ENCODE results near the gene KCNG4. TPM values are rescaled to one million over a fixed set of nuclear protein-coding genes. Genes with fewer than 3 reads are reported as not detected.

KCNG4 gene, protein sequence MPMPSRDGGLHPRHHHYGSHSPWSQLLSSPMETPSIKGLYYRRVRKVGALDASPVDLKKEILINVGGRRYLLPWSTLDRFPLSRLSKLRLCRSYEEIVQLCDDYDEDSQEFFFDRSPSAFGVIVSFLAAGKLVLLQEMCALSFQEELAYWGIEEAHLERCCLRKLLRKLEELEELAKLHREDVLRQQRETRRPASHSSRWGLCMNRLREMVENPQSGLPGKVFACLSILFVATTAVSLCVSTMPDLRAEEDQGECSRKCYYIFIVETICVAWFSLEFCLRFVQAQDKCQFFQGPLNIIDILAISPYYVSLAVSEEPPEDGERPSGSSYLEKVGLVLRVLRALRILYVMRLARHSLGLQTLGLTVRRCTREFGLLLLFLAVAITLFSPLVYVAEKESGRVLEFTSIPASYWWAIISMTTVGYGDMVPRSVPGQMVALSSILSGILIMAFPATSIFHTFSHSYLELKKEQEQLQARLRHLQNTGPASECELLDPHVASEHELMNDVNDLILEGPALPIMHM
- not detected in 2 replicates for total RNA-seq
- not detected in 2 replicates for polyA plus RNA-seq
- polyA plus RNA-seq (2011; cell fraction: cytosol; rRNA removed) = not detected in 2 replicates
- polyA plus RNA-seq (2011; cell fraction: nucleus; rRNA removed) = not detected in 2 replicates
- not detected in 2 replicates for polyA plus RNA-seq (2012)
- polyA minus RNA-seq = not detected in 2 replicates
- polyA minus RNA-seq (2011; cell fraction: cytosol; rRNA and poly(A)+ RNA removed) = not detected
- not detected in 2 replicates for polyA minus RNA-seq (2011; cell fraction: nucleus; rRNA and poly(A)+ RNA removed)
- not detected for Bru-seq, nascent RNA
- BruChase-seq, experiment 1, labeled RNA remaining after a 6-hour chase = not detected
- BruChase-seq, experiment 2, labeled RNA remaining after a 2-hour chase = not detected
- long read RNA-seq = 0 reads

- dilution Hi-C loops (cut with MboI; ENCODE audit: extremely low pct_ligation_motif_present, low sequenced_read_pairs) = loop anchor here (25.0 kb wide), 1 partner anchor 172 kb away; no protein-coding TSS in a partner anchor
These were observed at the start of gene KCNG4 for GRCh38 chr16:84239909-84240308. Gene KCNG4, minus strand, starts transcription at chr16:84240012. Its CDS starts 2,527 bp downstream, at chr16:84237485.

More at GRCh38 chr16:84239909-84240308, at the start of gene KCNG4:
- peaks cover 5 to 6% of the 10 kb centered on the region in 2 experiments for H3K27me3 ChIP-seq (ENCODE audit: control insufficient read depth in 2 of 2, insufficient read depth in 2 of 2, low read length in 2 of 2)
- H2AFZ ChIP-seq (ENCODE audit: low read depth, low read length) = no peak within 1 kb of the TSS
- H3K4me2 ChIP-seq (ENCODE audit: insufficient read depth, low read length) = no peak within 1 kb of the TSS
- no peak within 1 kb of the TSS for H3K27ac ChIP-seq (ENCODE audit: insufficient read depth, low read depth, low read length)
- H4K20me1 ChIP-seq (replicated peaks; ENCODE audit: control insufficient read depth, extremely low read depth, insufficient read depth, low read length) = no peaks in the 10 kb centered on the region
- intact Hi-C loops (cut with micrococcal nuclease) = no loop called here
- no peaks in the 10 kb centered on the region for H3K36me3 ChIP-seq (ENCODE audit: control insufficient read depth in 2 of 2, extremely low read depth in 1 of 2, insufficient read depth in 2 of 2, low read length in 2 of 2)
- CTCF ChIA-PET = interaction anchor here (1.4 kb wide), 1 partner anchor 11 kb away, joined by 3 read pairs; no protein-coding TSS in a partner anchor
- H3K9me3 ChIP-seq (replicated peaks; ENCODE audit: control insufficient read depth, insufficient read depth, low read length) = no peaks in the 10 kb centered on the region
- no peak within 1 kb of the TSS for H3K9ac ChIP-seq (replicated peaks; ENCODE audit: extremely low read depth, insufficient read depth, low read length)
- DNase-seq (ENCODE audit: low read depth, low spot score) (no peak), FAIRE-seq (no peak)
- POLR2A ChIA-PET = no interaction called here
- H3K79me2 ChIP-seq (ENCODE audit: control insufficient read depth, insufficient read depth, low read length) = no peaks in the 10 kb centered on the region
- H3K4me1 ChIP-seq (ENCODE audit: control insufficient read depth, extremely low read depth, insufficient read depth, low read length) = no peaks in the 10 kb centered on the region
- TF ChIP-seq FOS (IDR thresholded peaks at IDR 0.05; ENCODE audit: borderline replicate concordance, insufficient read depth, low read length) (no peak), GATA2 (IDR thresholded peaks at IDR 0.05; ENCODE audit: insufficient read depth, insufficient read length, low read depth, low read length) (no peak), JUN (IDR thresholded peaks at IDR 0.05; ENCODE audit: borderline replicate concordance, insufficient read depth, insufficient read length, low read depth) (no peak), MAX (IDR thresholded peaks at IDR 0.05; ENCODE audit: insufficient read depth, insufficient read length) (no peak), POLR2A (IDR thresholded peaks at IDR 0.05; ENCODE audit: low read depth, low read length) (no peak), MYC (IDR thresholded peaks at IDR 0.05; ENCODE audit: low read depth, low read length) (no peak), EZH2 (IDR thresholded peaks at IDR 0.05; ENCODE audit: borderline replicate concordance, low read depth, low read length, severe bottlenecking) (no peak), POLR2AphosphoS5 (IDR thresholded peaks at IDR 0.05; ENCODE audit: insufficient read depth, low read depth, low read length) (no peak)
- TF ChIP-seq, protein P1, sequence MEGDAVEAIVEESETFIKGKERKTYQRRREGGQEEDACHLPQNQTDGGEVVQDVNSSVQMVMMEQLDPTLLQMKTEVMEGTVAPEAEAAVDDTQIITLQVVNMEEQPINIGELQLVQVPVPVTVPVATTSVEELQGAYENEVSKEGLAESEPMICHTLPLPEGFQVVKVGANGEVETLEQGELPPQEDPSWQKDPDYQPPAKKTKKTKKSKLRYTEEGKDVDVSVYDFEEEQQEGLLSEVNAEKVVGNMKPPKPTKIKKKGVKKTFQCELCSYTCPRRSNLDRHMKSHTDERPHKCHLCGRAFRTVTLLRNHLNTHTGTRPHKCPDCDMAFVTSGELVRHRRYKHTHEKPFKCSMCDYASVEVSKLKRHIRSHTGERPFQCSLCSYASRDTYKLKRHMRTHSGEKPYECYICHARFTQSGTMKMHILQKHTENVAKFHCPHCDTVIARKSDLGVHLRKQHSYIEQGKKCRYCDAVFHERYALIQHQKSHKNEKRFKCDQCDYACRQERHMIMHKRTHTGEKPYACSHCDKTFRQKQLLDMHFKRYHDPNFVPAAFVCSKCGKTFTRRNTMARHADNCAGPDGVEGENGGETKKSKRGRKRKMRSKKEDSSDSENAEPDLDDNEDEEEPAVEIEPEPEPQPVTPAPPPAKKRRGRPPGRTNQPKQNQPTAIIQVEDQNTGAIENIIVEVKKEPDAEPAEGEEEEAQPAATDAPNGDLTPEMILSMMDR (IDR thresholded peaks at IDR 0.05; ENCODE audit: extremely low read depth in 1 of 2, insufficient read depth in 1 of 2, low read depth in 1 of 2, low read length in 2 of 2) = no peak
- no peaks in the 10 kb centered on the region for H3K9me1 ChIP-seq (replicated peaks; ENCODE audit: control insufficient read depth, extremely low read depth, insufficient read depth, low read length)
- no peak within 1 kb of the TSS for H3K4me3 ChIP-seq (replicated peaks in 1 of 3; ENCODE audit: insufficient read depth in 1 of 3, low read depth in 1 of 3, low read length in 3 of 3)
- BruUV-seq (replicated peaks) = no TSS peak
